GM10266 (cell line): Measurements from ENCODE around the gene AGPS.

ENCODE experiments used
- DNase-seq: peaks from one replicate; pipeline ENCODE4 v3.0.0; 2012; ENCODE audit errors: extremely low spot score
- CTCF ChIP-seq: IDR thresholded peaks from 2 replicates; pipeline ENCODE4 v1.5.1; 2012; ENCODE audit warnings: mild to moderate bottlenecking, low read depth; ENCODE audit not compliant: control insufficient read depth, insufficient read depth; ENCODE audit errors: missing control alignments

AGPS gene

GRCh38 chr2:177398290-177398683 lies 5.7 kb downstream of the AGPS start:
- DNase-seq, result no peak
- no peak for TF ChIP-seq CTCF

GRCh38 chr2:177398791-177399190 lies 6.2 kb downstream of the AGPS start:
- DNase-seq, result no peak
- TF ChIP-seq CTCF, result no peak

GRCh38 chr2:177399376-177399775 lies 6.8 kb downstream of the AGPS start:
- no peak for DNase-seq
- no peak for TF ChIP-seq CTCF

- TF ChIP-seq CTCF, result no peak
- no peak for DNase-seq
Observed at GRCh38 chr2:177400337-177400923, 7.9 kb downstream of the AGPS start.

- no peak for DNase-seq
- no peak for TF ChIP-seq CTCF
Observed at GRCh38 chr2:177402096-177402495, 9.5 kb downstream of the AGPS start.

- DNase-seq, result no peak
- TF ChIP-seq CTCF, result no peak
Observed at GRCh38 chr2:177403838-177404237, 11.3 kb downstream of the AGPS start.

- TF ChIP-seq CTCF, result no peak
- no peak for DNase-seq
Observed at GRCh38 chr2:177404243-177404642, 11.7 kb downstream of the AGPS start.
